ENCODE results near the gene UTF1. TPM values are rescaled to one million over a fixed set of nuclear protein-coding genes. Genes with fewer than 3 reads are reported as not detected.

UTF1 gene
- total and polyA plus RNA-seq, 9 of the 15 experiments (the other 6 are each of a cell fraction or from before 2014, with no cell fraction given): 0.35 to 0.46 TPM; not detected in 7

DNA sequence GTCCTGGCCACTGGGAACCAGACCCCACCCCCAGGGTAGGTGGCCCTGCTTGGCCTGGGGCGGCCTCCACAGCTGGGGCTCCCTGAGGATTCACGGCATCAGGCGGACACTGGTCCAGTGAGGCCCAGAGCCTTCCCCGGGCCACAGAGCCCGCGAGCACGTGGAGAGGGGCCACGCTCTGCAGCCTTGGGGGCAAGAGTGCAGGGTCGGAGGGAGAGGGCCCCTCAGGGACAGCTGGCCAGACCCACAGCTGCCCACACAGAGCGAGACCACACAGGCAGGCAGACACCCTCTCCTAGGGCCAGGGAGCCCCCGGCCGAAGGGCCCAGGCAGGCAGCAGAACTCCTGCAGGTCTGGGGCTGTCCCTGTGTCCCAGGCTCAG, 18.3 kb downstream of the UTF1 start:
- in situ Hi-C loops (cut with MboI): loop anchor here (5.0 kb wide), 2 partner anchors 59 to 101 kb away; partner anchors contain the start of genes TUBGCP2 and ZNF511
- H3K27me3 ChIP-seq (ENCODE audit: control insufficient read depth in 2 of 2, insufficient read depth in 2 of 2, low read length in 2 of 2): no peaks in the 10 kb centered on the region; a peak in 1 of 5 replicates
- TF ChIP-seq HIVEP1 (CRISPR knock-in tag; IDR thresholded peaks at IDR 0.05): no peak
- TF ChIP-seq ZBTB7A (IDR thresholded peaks at IDR 0.05; ENCODE audit: borderline replicate concordance, control insufficient read depth, low read depth, low read length): no peak
- TF ChIP-seq ZNF717 (CRISPR knock-in tag; IDR thresholded peaks at IDR 0.05): no peak
- TF ChIP-seq TAF9B (IDR thresholded peaks at IDR 0.05; ENCODE audit: partially characterized antibody): no peak
- TF ChIP-seq TEAD1 (CRISPR knock-in tag; IDR thresholded peaks at IDR 0.05): no peak
- TF ChIP-seq, protein P1, sequence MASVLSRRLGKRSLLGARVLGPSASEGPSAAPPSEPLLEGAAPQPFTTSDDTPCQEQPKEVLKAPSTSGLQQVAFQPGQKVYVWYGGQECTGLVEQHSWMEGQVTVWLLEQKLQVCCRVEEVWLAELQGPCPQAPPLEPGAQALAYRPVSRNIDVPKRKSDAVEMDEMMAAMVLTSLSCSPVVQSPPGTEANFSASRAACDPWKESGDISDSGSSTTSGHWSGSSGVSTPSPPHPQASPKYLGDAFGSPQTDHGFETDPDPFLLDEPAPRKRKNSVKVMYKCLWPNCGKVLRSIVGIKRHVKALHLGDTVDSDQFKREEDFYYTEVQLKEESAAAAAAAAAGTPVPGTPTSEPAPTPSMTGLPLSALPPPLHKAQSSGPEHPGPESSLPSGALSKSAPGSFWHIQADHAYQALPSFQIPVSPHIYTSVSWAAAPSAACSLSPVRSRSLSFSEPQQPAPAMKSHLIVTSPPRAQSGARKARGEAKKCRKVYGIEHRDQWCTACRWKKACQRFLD (CRISPR knock-in tag; IDR thresholded peaks at IDR 0.05): no peak
- TF ChIP-seq, protein P2, sequence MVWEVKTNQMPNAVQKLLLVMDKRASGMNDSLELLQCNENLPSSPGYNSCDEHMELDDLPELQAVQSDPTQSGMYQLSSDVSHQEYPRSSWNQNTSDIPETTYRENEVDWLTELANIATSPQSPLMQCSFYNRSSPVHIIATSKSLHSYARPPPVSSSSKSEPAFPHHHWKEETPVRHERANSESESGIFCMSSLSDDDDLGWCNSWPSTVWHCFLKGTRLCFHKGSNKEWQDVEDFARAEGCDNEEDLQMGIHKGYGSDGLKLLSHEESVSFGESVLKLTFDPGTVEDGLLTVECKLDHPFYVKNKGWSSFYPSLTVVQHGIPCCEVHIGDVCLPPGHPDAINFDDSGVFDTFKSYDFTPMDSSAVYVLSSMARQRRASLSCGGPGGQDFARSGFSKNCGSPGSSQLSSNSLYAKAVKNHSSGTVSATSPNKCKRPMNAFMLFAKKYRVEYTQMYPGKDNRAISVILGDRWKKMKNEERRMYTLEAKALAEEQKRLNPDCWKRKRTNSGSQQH (CRISPR knock-in tag; IDR thresholded peaks at IDR 0.05): no peak
- no peak for TF ChIP-seq ZC3H8 (IDR thresholded peaks at IDR 0.05)
- TF ChIP-seq ZNF589 (CRISPR knock-in tag; IDR thresholded peaks at IDR 0.05; ENCODE audit: low read depth): no peak
- no peak for TF ChIP-seq SAFB (IDR thresholded peaks at IDR 0.05; ENCODE audit: borderline replicate concordance, low read depth, low read length)
- TF ChIP-seq POLR2AphosphoS5 (IDR thresholded peaks at IDR 0.05; ENCODE audit: control insufficient read depth, insufficient read depth, low read depth, low read length): no peak
- TF ChIP-seq, protein P3, sequence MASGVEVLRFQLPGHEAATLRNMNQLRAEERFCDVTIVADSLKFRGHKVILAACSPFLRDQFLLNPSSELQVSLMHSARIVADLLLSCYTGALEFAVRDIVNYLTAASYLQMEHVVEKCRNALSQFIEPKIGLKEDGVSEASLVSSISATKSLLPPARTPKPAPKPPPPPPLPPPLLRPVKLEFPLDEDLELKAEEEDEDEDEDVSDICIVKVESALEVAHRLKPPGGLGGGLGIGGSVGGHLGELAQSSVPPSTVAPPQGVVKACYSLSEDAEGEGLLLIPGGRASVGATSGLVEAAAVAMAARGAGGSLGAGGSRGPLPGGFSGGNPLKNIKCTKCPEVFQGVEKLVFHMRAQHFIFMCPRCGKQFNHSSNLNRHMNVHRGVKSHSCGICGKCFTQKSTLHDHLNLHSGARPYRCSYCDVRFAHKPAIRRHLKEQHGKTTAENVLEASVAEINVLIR (CRISPR knock-in tag; IDR thresholded peaks at IDR 0.05): no peak
- TF ChIP-seq POLR3A (IDR thresholded peaks at IDR 0.05; ENCODE audit: borderline replicate concordance, extremely low read depth, insufficient read depth, insufficient read length): no peak
- TF ChIP-seq SMAD1 (IDR thresholded peaks at IDR 0.05; ENCODE audit: low read depth, low read length, partially characterized antibody): no peak
- no peak for TF ChIP-seq JUND (IDR thresholded peaks at IDR 0.05; ENCODE audit: borderline replicate concordance, low read depth, low read length)
- no peak for TF ChIP-seq JUND (tag; IDR thresholded peaks at IDR 0.05; ENCODE audit: borderline replicate concordance, low read depth, low read length)
- no peak for TF ChIP-seq SAFB2 (IDR thresholded peaks at IDR 0.05; ENCODE audit: borderline replicate concordance, low read depth, low read length, severe bottlenecking)
- no peak for TF ChIP-seq ZSCAN29 (IDR thresholded peaks at IDR 0.05)
- no peak for TF ChIP-seq ZC3H11A (IDR thresholded peaks at IDR 0.05; ENCODE audit: low read depth, low read length)

More for the DNA sequence above, 18.3 kb downstream of the UTF1 start:
- Histone ChIP-seq H3K36me3 (ENCODE audit: control insufficient read depth, insufficient read depth, low read length) (no peaks in the 10 kb centered on the region), H3K79me2 (ENCODE audit: control insufficient read depth, insufficient read depth, low read length) (no peaks in the 10 kb centered on the region), H3K4me1 (replicated peaks in 1 of 2; ENCODE audit: control insufficient read depth in 2 of 2, insufficient read depth in 2 of 2, low read length in 2 of 2) (peaks cover 32 to 85% of the 10 kb centered on the region in 2 experiments), H3K27ac (ENCODE audit: extremely low read depth, low read depth, low read length) (no peak overlapping the region; the same call in 2 of the 3 replicates), H4K20me1 (replicated peaks; ENCODE audit: control insufficient read depth, insufficient read depth, low read length) (no peaks in the 10 kb centered on the region), H3K9me1 (ENCODE audit: control insufficient read depth, insufficient read depth, low read length) (no peaks in the 10 kb centered on the region), H3K4me2 (ENCODE audit: insufficient read depth, low read length) (peak overlapping the region; percentile 41; the same call in 1 of the 2 replicates), H3K4me3 (no peak overlapping the region), H3K9ac (ENCODE audit: insufficient read depth in 1 of 2, low read depth in 2 of 2, low read length in 2 of 2) (peak overlapping the region; percentile 34 to 72; a peak in 3 of 4 replicates), H2AFZ (ENCODE audit: low read depth, low read length) (peak overlapping the region; percentile 84), H3K9me3 (replicated peaks; ENCODE audit: control insufficient read depth, insufficient read depth, low read depth, low read length) (no peaks in the 10 kb centered on the region)
- intact Hi-C loops (cut with micrococcal nuclease): loop anchor here (5.0 kb wide), 1 partner anchor 106 kb away; no protein-coding TSS in a partner anchor
- no peak for DNase-seq (ENCODE audit: extremely low read depth in 1 of 4, low spot score in 3 of 4)
- ChIA-PET POLR2A (no interaction called here), CTCF (ENCODE audit: low intra/inter-chr PET ratio) (no interaction called here)
- WGBS (ENCODE audit: insufficient coverage, low coverage, missing lambda C conversion rate): 80% methylated on average over 2 of the region's 12 CpGs
- no peak for ATAC-seq
- no peak for FAIRE-seq
- BruUV-seq (replicated peaks): no TSS peak

All from K562 (cell line).